GM23338 (cell line): ENCODE measurements around the gene LRP11.

Source experiments
- CTCF ChIP-seq, 2 experiments: fragments of 200-600 bp in 1 of 2; sonication (generic) in 1 of 2; conservative IDR thresholded peaks; 2 replicates each; pipeline versions ENCODE4 v1.5.1 to v1.6.1; 2016 to 2017; ENCODE audit warnings: antibody characterized with exemption in 2 of 2, low read depth in 2 of 2, mild to moderate bottlenecking in 2 of 2, moderate library complexity in 1 of 2
- EZH2 ChIP-seq: fragments of 200-600 bp; sonication (generic); IDR thresholded peaks from one replicate; pipeline ENCODE4 v1.8.0; 2017; ENCODE audit warnings: antibody characterized with exemption, mild to moderate bottlenecking, low read depth; ENCODE audit not compliant: unreplicated experiment
- EZH2phosphoT487 ChIP-seq: fragments of 200-600 bp; sonication (generic); IDR thresholded peaks from one replicate; pipeline ENCODE4 v1.8.1; 2018; ENCODE audit warnings: antibody characterized with exemption; ENCODE audit not compliant: unreplicated experiment
- REST ChIP-seq: IDR thresholded peaks from one replicate; pipeline ENCODE4 v1.6.1; 2018; ENCODE audit warnings: antibody characterized with exemption; ENCODE audit not compliant: unreplicated experiment

GRCh38 chr6:149813351-149813750 is 50.8 kb downstream of the LRP11 start:
- TF ChIP-seq EZH2: no peak
- TF ChIP-seq EZH2phosphoT487: no peak
- TF ChIP-seq CTCF (conservative IDR thresholded peaks at IDR 0.05; ENCODE audit: low read depth in 2 of 2): no peak
- TF ChIP-seq REST: no peak
